ENCODE data around the gene TM4SF18.
"Not testable (repeated sequence)": the region's sequence is repeated elsewhere in the genome, so short reads cannot be mapped to it uniquely, and the experiment has no call there.

Gene TM4SF18

GRCh38 chr3:149342413-149343380, 9.3 kb upstream of the TM4SF18 start:
- no peak overlapping the region for H3K4me3 ChIP-seq (ENCODE audit: extremely low read depth, insufficient read depth, low read length, poor library complexity, severe bottlenecking)
- no peaks in the 10 kb centered on the region for H3K36me3 ChIP-seq (ENCODE audit: control insufficient read depth, insufficient read depth, low read length)
- H3K4me1 ChIP-seq (ENCODE audit: control insufficient read depth, insufficient read depth, low read length, poor library complexity, severe bottlenecking) = peaks cover 25% of the 10 kb centered on the region
- H3K27ac ChIP-seq (ENCODE audit: low read depth, low read length, severe bottlenecking) = no peak overlapping the region
- H3K9me3 ChIP-seq (ENCODE audit: control insufficient read depth, low read length) = peaks cover 8% of the 10 kb centered on the region
- 89 to 94% methylated on average over 2 of the region's 4 CpGs for WGBS, 2 experiments (ENCODE audit: insufficient coverage in 2 of 2)

DNA sequence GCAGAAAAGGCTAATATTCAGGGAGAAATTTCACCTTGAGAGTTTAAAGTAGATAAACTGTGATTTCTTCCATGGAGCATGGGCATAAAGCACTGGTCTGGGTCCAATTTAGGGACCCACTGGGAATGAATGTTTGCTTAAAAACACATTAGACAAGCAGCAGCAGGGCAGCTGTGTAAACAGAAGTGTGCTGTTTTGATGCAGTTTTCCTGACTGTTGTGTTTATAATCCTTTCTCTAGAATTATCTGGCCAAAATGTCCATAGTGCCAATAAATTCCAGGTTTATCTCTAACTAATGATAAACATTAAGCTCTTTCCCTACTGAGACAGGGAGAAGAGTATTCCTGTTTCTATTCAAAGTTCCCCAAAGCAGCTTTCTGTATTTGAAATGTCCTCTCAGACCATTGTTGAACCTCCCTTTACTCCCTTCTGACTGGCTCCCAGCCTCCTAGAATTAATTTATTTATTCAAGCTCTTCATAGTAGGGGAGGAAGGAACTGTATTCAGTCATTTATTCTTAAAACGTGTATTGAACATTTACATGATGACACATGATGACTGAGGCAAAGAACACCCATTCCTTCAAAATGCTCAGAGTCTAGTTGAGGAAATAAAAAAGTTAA, 7.0 kb upstream of the TM4SF18 start:
- peaks cover 25% of the 10 kb centered on the region for H3K4me1 ChIP-seq (ENCODE audit: control insufficient read depth, insufficient read depth, low read length, poor library complexity, severe bottlenecking)
- H3K36me3 ChIP-seq (ENCODE audit: control insufficient read depth, insufficient read depth, low read length) = no peaks in the 10 kb centered on the region
- peak overlapping the region; percentile 98 for H3K27ac ChIP-seq (ENCODE audit: low read depth, low read length, severe bottlenecking)
- no CpG with 5 or more reads among the region's 1 CpG for WGBS, 2 experiments (ENCODE audit: insufficient coverage in 2 of 2)
- peaks cover 8% of the 10 kb centered on the region for H3K9me3 ChIP-seq (ENCODE audit: control insufficient read depth, low read length)
- no peak overlapping the region for H3K4me3 ChIP-seq (ENCODE audit: extremely low read depth, insufficient read depth, low read length, poor library complexity, severe bottlenecking)

- peak overlapping the region; percentile 98 for H3K27ac ChIP-seq (ENCODE audit: low read depth, low read length, severe bottlenecking)
- H3K4me3 ChIP-seq (ENCODE audit: extremely low read depth, insufficient read depth, low read length, poor library complexity, severe bottlenecking) = no peak overlapping the region
- H3K36me3 ChIP-seq (ENCODE audit: control insufficient read depth, insufficient read depth, low read length) = no peaks in the 10 kb centered on the region
Measured at GRCh38 chr3:149339931-149340309, 6.5 kb upstream of the TM4SF18 start.

GRCh38 chr3:149337486-149337885, 4.0 kb upstream of the TM4SF18 start:
- H3K4me3 ChIP-seq (ENCODE audit: extremely low read depth, insufficient read depth, low read length, poor library complexity, severe bottlenecking) = not testable (repeated sequence)
- no CpG with 5 or more reads among the region's 1 CpG for WGBS, 2 experiments (ENCODE audit: insufficient coverage in 2 of 2)

More at GRCh38 chr3:149339931-149340309, 6.5 kb upstream of the TM4SF18 start:
- Histone ChIP-seq H3K4me1 (ENCODE audit: control insufficient read depth, insufficient read depth, low read length, poor library complexity, severe bottlenecking) (peaks cover 25% of the 10 kb centered on the region), H3K9me3 (ENCODE audit: control insufficient read depth, low read length) (peaks cover 8% of the 10 kb centered on the region)
- WGBS, 2 experiments (ENCODE audit: insufficient coverage in 2 of 2) = 21 to 35% methylated on average over 2 to 3 of the region's 5 CpGs

DNA sequence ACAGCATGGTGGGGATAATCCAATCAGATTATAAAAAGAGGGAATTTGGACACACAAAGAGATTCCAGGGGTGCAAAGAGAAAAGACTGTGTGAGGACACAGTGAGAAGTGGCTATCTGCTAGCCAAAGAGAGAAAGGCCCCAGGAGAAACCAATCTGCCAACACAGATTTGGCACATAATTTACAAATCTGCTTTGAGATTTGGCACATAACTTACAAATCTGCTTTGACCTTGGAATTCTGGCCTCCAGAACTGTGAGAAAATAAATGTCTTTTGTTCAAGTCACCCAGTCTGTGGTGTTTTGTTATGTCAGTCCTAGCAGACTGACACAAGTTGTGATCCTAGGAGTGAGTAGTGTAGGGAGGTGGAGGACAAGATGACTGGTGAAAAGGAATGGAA, 3.5 kb upstream of the TM4SF18 start:
- Histone ChIP-seq H3K4me3 (ENCODE audit: extremely low read depth, insufficient read depth, low read length, poor library complexity, severe bottlenecking) (no peak overlapping the region), H3K36me3 (ENCODE audit: control insufficient read depth, insufficient read depth, low read length) (no peaks in the 10 kb centered on the region), H3K9me3 (ENCODE audit: control insufficient read depth, low read length) (peaks cover 8% of the 10 kb centered on the region), H3K27ac (ENCODE audit: low read depth, low read length, severe bottlenecking) (no peak overlapping the region), H3K4me1 (ENCODE audit: control insufficient read depth, insufficient read depth, low read length, poor library complexity, severe bottlenecking) (peaks cover 45% of the 10 kb centered on the region)

More at GRCh38 chr3:149337486-149337885, 4.0 kb upstream of the TM4SF18 start:
- not testable (repeated sequence) for H3K36me3 ChIP-seq (ENCODE audit: control insufficient read depth, insufficient read depth, low read length); H3K9me3 ChIP-seq (ENCODE audit: control insufficient read depth, low read length); H3K27ac ChIP-seq (ENCODE audit: low read depth, low read length, severe bottlenecking)
- peaks cover 44% of the 10 kb centered on the region for H3K4me1 ChIP-seq (ENCODE audit: control insufficient read depth, insufficient read depth, low read length, poor library complexity, severe bottlenecking)

DNA sequence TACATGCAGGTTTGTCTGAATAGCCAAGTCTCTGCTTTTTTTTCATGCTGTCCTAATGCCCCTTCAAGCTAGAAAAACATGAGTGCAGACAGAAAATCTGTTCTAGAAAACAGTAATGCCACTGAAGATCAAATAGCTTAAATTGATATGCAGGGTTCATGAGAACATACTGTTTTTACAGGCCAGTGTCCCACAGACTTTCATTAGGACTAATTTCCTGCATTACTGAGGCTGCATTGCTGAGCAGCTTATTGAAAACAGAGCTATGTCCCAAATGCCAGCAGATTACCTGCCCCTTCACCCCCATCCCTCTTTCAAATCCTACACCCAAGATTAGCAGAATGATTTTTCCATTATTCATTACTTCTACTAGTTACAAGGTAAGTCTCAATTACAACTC, 665 bp downstream of the TM4SF18 start:
- Histone ChIP-seq H3K4me3 (ENCODE audit: extremely low read depth, insufficient read depth, low read length, poor library complexity, severe bottlenecking) (peak overlapping the region; percentile 26), H3K4me1 (ENCODE audit: control insufficient read depth, insufficient read depth, low read length, poor library complexity, severe bottlenecking) (peaks cover 38% of the 10 kb centered on the region), H3K9me3 (ENCODE audit: control insufficient read depth, low read length) (no peaks in the 10 kb centered on the region), H3K27ac (ENCODE audit: low read depth, low read length, severe bottlenecking) (peak overlapping the region; percentile 71), H3K36me3 (ENCODE audit: control insufficient read depth, insufficient read depth, low read length) (peaks cover 10% of the 10 kb centered on the region)

DNA sequence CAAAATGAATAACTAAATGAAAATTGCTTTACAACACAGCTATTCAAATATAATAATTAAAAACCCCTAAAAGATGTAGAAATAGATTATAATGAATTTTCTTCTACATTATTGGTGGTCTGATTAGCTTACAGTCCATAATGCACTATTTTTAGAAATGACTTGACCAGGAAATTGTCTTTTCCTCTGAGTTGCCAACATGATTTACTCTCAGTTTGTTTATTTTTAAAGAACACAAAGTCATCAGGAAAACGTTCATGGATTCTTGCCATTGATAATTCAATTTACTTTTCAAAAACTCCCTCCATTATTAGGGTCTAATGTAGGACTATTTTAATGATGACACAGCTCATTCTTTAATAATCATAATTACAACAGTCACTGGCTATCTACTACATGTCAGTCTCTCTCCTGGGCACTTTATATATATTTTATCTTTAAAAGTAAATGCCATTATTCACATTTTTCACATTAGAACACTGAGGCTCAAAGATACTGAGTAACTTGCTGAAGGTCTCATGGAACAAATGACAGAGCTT, 1.1 kb downstream of the TM4SF18 start:
- Histone ChIP-seq H3K9me3 (ENCODE audit: control insufficient read depth, low read length) (no peaks in the 10 kb centered on the region), H3K4me1 (ENCODE audit: control insufficient read depth, insufficient read depth, low read length, poor library complexity, severe bottlenecking) (peaks cover 41% of the 10 kb centered on the region), H3K27ac (ENCODE audit: low read depth, low read length, severe bottlenecking) (peak overlapping the region; percentile 71), H3K36me3 (ENCODE audit: control insufficient read depth, insufficient read depth, low read length) (peaks cover 10% of the 10 kb centered on the region), H3K4me3 (ENCODE audit: extremely low read depth, insufficient read depth, low read length, poor library complexity, severe bottlenecking) (peak overlapping the region; percentile 26)
- no CpG with 5 or more reads among the region's 1 CpG for WGBS, 2 experiments (ENCODE audit: insufficient coverage in 2 of 2)

- Histone ChIP-seq H3K4me1 (ENCODE audit: control insufficient read depth, insufficient read depth, low read length, poor library complexity, severe bottlenecking) (peaks cover 43% of the 10 kb centered on the region), H3K27ac (ENCODE audit: low read depth, low read length, severe bottlenecking) (no peak overlapping the region), H3K9me3 (ENCODE audit: control insufficient read depth, low read length) (no peaks in the 10 kb centered on the region), H3K36me3 (ENCODE audit: control insufficient read depth, insufficient read depth, low read length) (peaks cover 10% of the 10 kb centered on the region), H3K4me3 (ENCODE audit: extremely low read depth, insufficient read depth, low read length, poor library complexity, severe bottlenecking) (peak overlapping the region; percentile 26)
- WGBS, 2 experiments (ENCODE audit: insufficient coverage in 2 of 2) = 100% methylated on average over 1 of the region's 2 CpGs; no CpG with 5 or more reads in 1 of the 2 experiments
Measured at GRCh38 chr3:149331396-149331795, 2.0 kb downstream of the TM4SF18 start.

DNA sequence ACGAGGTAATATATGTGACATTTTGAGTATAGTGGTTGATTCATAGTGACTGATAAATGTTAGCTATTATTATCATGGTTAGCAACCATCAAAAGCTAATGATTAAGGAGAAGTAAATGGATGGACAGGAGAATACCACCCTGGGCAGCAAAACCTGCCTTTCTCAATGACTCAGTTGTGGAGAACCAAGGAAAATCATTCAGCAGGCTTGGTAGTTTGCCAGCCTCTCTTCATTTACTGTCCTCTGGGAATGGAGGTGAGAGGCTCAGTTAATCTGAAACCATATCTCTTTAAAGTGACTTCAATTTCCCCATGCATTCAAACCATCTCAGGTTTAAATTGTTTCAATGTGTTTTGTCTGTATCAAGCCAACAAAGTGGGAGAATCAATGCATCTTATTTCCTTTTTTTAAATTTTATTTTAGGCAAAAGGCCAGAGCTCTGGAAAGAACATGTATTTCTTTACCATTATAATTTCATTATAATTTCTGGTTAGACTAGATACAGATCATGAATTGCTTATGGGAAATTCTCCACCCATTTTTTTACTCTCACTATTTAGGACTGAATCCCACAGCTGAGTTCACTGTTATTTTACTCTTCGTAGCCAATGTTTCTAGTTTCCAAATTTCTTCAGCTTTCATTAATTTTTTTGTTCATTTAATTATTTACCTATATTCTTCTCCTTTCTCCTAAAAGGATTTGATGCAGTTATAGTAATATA, 2.7 kb downstream of the TM4SF18 start:
- H3K4me1 ChIP-seq (ENCODE audit: control insufficient read depth, insufficient read depth, low read length, poor library complexity, severe bottlenecking) = peaks cover 43% of the 10 kb centered on the region
- H3K4me3 ChIP-seq (ENCODE audit: extremely low read depth, insufficient read depth, low read length, poor library complexity, severe bottlenecking) = no peak overlapping the region
- H3K27ac ChIP-seq (ENCODE audit: low read depth, low read length, severe bottlenecking) = no peak overlapping the region
- H3K36me3 ChIP-seq (ENCODE audit: control insufficient read depth, insufficient read depth, low read length) = peaks cover 10% of the 10 kb centered on the region
- H3K9me3 ChIP-seq (ENCODE audit: control insufficient read depth, low read length) = no peaks in the 10 kb centered on the region
- WGBS, 2 experiments (ENCODE audit: insufficient coverage in 2 of 2) = no CpG with 5 or more reads among the region's 2 CpGs

- 82 to 100% methylated on average over 2 of the region's 2 CpGs for WGBS, 2 experiments (ENCODE audit: insufficient coverage in 2 of 2)
- Histone ChIP-seq H3K9me3 (ENCODE audit: control insufficient read depth, low read length) (no peaks in the 10 kb centered on the region), H3K4me1 (ENCODE audit: control insufficient read depth, insufficient read depth, low read length, poor library complexity, severe bottlenecking) (peaks cover 19% of the 10 kb centered on the region), H3K4me3 (ENCODE audit: extremely low read depth, insufficient read depth, low read length, poor library complexity, severe bottlenecking) (no peak overlapping the region), H3K36me3 (ENCODE audit: control insufficient read depth, insufficient read depth, low read length) (peaks cover 26% of the 10 kb centered on the region), H3K27ac (ENCODE audit: low read depth, low read length, severe bottlenecking) (no peak overlapping the region)
Measured at GRCh38 chr3:149327156-149327555, 6.3 kb downstream of the TM4SF18 start.

Measured in mesodermal cell (in vitro differentiated cells).